ENCODE results near the gene RTN4RL2. TPM values are rescaled to one million over a fixed set of nuclear protein-coding genes. Genes with fewer than 3 reads are reported as not detected.

Gene RTN4RL2
- total and polyA plus RNA-seq, 12 donors = 0.33 to 1.5 (median 0.90) TPM

GRCh38 chr11:57504511-57504910, 44.2 kb downstream of the RTN4RL2 start:
- TF ChIP-seq, protein P1, sequence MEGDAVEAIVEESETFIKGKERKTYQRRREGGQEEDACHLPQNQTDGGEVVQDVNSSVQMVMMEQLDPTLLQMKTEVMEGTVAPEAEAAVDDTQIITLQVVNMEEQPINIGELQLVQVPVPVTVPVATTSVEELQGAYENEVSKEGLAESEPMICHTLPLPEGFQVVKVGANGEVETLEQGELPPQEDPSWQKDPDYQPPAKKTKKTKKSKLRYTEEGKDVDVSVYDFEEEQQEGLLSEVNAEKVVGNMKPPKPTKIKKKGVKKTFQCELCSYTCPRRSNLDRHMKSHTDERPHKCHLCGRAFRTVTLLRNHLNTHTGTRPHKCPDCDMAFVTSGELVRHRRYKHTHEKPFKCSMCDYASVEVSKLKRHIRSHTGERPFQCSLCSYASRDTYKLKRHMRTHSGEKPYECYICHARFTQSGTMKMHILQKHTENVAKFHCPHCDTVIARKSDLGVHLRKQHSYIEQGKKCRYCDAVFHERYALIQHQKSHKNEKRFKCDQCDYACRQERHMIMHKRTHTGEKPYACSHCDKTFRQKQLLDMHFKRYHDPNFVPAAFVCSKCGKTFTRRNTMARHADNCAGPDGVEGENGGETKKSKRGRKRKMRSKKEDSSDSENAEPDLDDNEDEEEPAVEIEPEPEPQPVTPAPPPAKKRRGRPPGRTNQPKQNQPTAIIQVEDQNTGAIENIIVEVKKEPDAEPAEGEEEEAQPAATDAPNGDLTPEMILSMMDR (IDR thresholded peaks at IDR 0.05) = no peak

GRCh38 chr11:57506522-57506921, 46.2 kb downstream of the RTN4RL2 start:
- intact Hi-C loops (cut with DNase I) = no loop called here
- H3K4me3 ChIP-seq = no peak overlapping the region
- WGBS, 2 donors = 71 to 85% methylated on average over 1 of the region's 1 CpG
- peaks cover 0 to 10% (median 3%) of the 10 kb centered on the region in 9 donors for H3K4me1 ChIP-seq
- TF ChIP-seq, protein P1 (IDR thresholded peaks at IDR 0.05) = no peak
- H3K27me3 ChIP-seq = no peaks in the 10 kb centered on the region
- no peaks in the 10 kb centered on the region for H3K9me3 ChIP-seq
- DNase-seq (no peak), ATAC-seq (no peak)
- peaks cover 0 to 33% (median 0%) of the 10 kb centered on the region in 9 donors for H3K36me3 ChIP-seq
- H3K27ac ChIP-seq = no peak overlapping the region

More at GRCh38 chr11:57504511-57504910, 44.2 kb downstream of the RTN4RL2 start:
- DNase-seq (no peak), ATAC-seq (no peak)
- intact Hi-C loops (cut with DNase I) = no loop called here
- peaks cover 4 to 25% (median 19%) of the 10 kb centered on the region in 9 donors for H3K4me1 ChIP-seq
- peaks cover 0 to 33% (median 0%) of the 10 kb centered on the region in 9 donors for H3K36me3 ChIP-seq
- H3K4me3 ChIP-seq = no peak overlapping the region
- WGBS, 2 donors = 74 to 92% methylated on average over 4 of the region's 4 CpGs
- no peaks in the 10 kb centered on the region for H3K27me3 ChIP-seq
- no peaks in the 10 kb centered on the region for H3K9me3 ChIP-seq
- no peak overlapping the region for H3K27ac ChIP-seq

DNA sequence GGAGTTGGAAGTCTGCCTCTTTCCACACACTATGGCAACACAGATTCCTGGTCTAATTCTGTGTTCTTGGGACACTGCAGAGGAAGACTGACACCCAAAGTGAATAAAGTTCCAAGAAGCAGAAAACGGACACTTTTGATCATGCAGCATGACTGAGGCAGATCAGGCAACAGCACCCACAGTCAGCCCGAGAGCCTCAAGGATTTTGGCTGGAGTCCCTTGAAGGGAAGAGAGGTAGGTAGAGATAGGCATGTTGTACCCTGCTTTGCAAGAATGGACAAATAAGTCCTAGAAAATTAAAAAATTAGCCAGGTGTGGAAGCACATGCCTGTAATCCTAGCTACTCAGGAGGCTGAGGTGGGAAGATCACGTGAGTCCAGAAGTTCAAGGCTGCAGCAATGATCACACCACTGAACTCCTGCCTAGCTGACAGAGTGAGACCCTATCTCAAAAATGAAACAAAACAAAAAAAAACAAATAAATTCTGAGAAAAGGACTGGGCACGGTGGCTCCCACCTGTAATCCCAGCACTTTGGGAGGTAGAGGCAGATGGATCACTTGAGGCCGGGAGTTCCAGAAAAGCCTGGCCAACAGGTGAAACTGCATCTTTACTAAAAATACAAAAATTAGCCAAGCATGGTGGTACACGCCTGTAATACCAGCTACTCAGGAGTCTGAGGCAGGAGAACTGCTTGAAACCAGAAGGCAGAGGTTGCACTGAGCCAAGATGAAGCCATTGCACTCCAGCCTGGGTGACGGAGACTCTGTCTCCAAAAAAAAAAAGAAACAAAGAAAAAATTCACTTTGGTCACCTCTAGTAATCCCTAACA, 48.2 kb downstream of the RTN4RL2 start:
- 92 to 93% methylated on average over 7 of the region's 7 CpGs for WGBS, 2 donors
- H3K36me3 ChIP-seq = peaks cover 0 to 38% (median 0%) of the 10 kb centered on the region in 9 donors
- no peaks in the 10 kb centered on the region for H3K27me3 ChIP-seq
- ATAC-seq (no peak), DNase-seq (no peak)
- H3K4me3 ChIP-seq = no peak overlapping the region
- peaks cover 0 to 4% (median 0%) of the 10 kb centered on the region in 9 donors for H3K4me1 ChIP-seq
- intact Hi-C loops (cut with DNase I) = no loop called here
- H3K9me3 ChIP-seq = no peaks in the 10 kb centered on the region
- TF ChIP-seq, protein P1 (IDR thresholded peaks at IDR 0.05) = no peak
- H3K27ac ChIP-seq = no peak overlapping the region

- intact Hi-C loops (cut with DNase I) = no loop called here
- Histone ChIP-seq H3K27me3 (no peaks in the 10 kb centered on the region), H3K36me3 (peaks cover 0 to 15% (median 0%) of the 10 kb centered on the region in 9 donors), H3K27ac (no peak overlapping the region), H3K4me3 (no peak overlapping the region), H3K4me1 (peaks cover 0 to 21% (median 16%) of the 10 kb centered on the region in 9 donors), H3K9me3 (no peaks in the 10 kb centered on the region)
- TF ChIP-seq, protein P1 (IDR thresholded peaks at IDR 0.05) = no peak
- DNase-seq (no peak), ATAC-seq (no peak)
- 94 to 96% methylated on average over 6 of the region's 6 CpGs for WGBS, 2 donors
These were observed 51.6 kb downstream of the RTN4RL2 start for GRCh38 chr11:57511741-57512430.

Measured in heart right ventricle (tissue), 16 donors.